HepG2 (cell line): ENCODE results near the gene PRXL2B.

Source experiments
- CTCF ChIP-seq: sonication (generic); formaldehyde crosslinking; IDR thresholded peaks from 2 replicates; pipeline ENCODE4 v1.5.0; 2020; ENCODE audit warnings: mild to moderate bottlenecking, missing genetic modification reagents, moderate library complexity
- JUNB ChIP-seq: sonication (generic); formaldehyde crosslinking; IDR thresholded peaks from 2 replicates; pipeline ENCODE4 v1.8.0; 2022; ENCODE audit warnings: missing genetic modification reagents, mild to moderate bottlenecking, borderline replicate concordance
- PCBP1 ChIP-seq: fragments of 200-400 bp; formaldehyde crosslinking; IDR thresholded peaks from 2 replicates; pipeline ENCODE4 v1.6.1; 2017; ENCODE audit warnings: mild to moderate bottlenecking, low read depth, low read length, borderline replicate concordance
- RARG ChIP-seq: sonication (generic); formaldehyde crosslinking; IDR thresholded peaks from 2 replicates; pipeline ENCODE4 v1.4.0; 2020; ENCODE audit warnings: low read depth, mild to moderate bottlenecking, missing genetic modification reagents
- TEAD2 ChIP-seq: sonication (generic); formaldehyde crosslinking; IDR thresholded peaks from 2 replicates; pipeline ENCODE4 v1.9.0; 2021; ENCODE audit warnings: missing genetic modification reagents
- TGIF2 ChIP-seq: IDR thresholded peaks from 2 replicates; pipeline ENCODE4 v1.6.1; 2016; ENCODE audit warnings: control low read depth, missing compliant biosample characterization
- ZBTB21 ChIP-seq: sonication (generic); formaldehyde crosslinking; IDR thresholded peaks from 2 replicates; pipeline ENCODE4 v1.4.0; 2020; ENCODE audit warnings: missing genetic modification reagents
- ZNF546 ChIP-seq: sonication (generic); formaldehyde crosslinking; conservative IDR thresholded peaks from 2 replicates; pipeline ENCODE4 v1.8.1; 2023; ENCODE audit warnings: mild to moderate bottlenecking, missing genetic modification reagents
- ZNF549 ChIP-seq: sonication (generic); formaldehyde crosslinking; IDR thresholded peaks from 2 replicates; pipeline ENCODE4 v1.5.0; 2020; ENCODE audit warnings: missing genetic modification reagents
- ZZZ3 ChIP-seq: sonication (generic); formaldehyde crosslinking; IDR thresholded peaks from 2 replicates; pipeline ENCODE4 v1.4.0; 2020; ENCODE audit warnings: missing genetic modification reagents, mild to moderate bottlenecking, borderline replicate concordance
- TF ChIP-seq, protein P1 (sequence below): sonication (generic); formaldehyde crosslinking; IDR thresholded peaks from 2 replicates; pipeline ENCODE4 v1.9.0; 2021; ENCODE audit warnings: missing genetic modification reagents, borderline replicate concordance

DNA sequence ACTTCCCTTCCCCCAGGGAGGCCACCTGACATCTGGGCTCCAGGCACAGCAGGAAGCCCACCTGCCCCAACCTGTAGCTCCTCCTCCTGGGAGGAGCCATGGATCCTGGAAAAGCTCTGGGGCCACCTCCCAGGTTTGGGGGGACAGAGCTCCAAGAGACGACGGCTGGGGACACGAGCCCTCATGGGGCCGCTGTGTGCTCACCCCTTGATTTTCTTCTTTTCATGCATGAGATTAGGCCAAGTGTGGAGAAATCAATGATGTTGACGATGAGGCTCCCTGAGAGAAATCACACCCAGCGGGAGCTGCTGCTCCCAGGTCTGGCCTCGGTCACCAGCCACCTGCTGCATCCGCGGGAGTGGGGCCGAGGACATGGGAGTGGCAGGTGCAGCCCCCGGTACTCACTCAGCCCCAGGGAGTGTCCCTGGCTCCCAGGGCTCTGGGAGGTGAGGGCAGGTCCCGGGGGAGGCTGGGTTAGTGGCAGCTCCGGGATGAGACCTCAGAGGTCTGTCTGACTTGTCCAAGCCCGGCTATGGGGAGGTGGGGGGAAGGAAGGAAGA, 21.7 kb upstream of the PRXL2B start:
- no peak for TF ChIP-seq CTCF (CRISPR knock-in tag)
- TF ChIP-seq, protein P1, sequence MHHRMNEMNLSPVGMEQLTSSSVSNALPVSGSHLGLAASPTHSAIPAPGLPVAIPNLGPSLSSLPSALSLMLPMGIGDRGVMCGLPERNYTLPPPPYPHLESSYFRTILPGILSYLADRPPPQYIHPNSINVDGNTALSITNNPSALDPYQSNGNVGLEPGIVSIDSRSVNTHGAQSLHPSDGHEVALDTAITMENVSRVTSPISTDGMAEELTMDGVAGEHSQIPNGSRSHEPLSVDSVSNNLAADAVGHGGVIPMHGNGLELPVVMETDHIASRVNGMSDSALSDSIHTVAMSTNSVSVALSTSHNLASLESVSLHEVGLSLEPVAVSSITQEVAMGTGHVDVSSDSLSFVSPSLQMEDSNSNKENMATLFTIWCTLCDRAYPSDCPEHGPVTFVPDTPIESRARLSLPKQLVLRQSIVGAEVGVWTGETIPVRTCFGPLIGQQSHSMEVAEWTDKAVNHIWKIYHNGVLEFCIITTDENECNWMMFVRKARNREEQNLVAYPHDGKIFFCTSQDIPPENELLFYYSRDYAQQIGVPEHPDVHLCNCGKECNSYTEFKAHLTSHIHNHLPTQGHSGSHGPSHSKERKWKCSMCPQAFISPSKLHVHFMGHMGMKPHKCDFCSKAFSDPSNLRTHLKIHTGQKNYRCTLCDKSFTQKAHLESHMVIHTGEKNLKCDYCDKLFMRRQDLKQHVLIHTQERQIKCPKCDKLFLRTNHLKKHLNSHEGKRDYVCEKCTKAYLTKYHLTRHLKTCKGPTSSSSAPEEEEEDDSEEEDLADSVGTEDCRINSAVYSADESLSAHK (CRISPR knock-in tag) = no peak
- TF ChIP-seq JUNB = no peak
- no peak for TF ChIP-seq ZZZ3 (CRISPR knock-in tag)
- no peak for TF ChIP-seq TGIF2 (CRISPR knock-in tag)
- TF ChIP-seq ZNF546 (CRISPR knock-in tag) = no peak
- TF ChIP-seq RARG (CRISPR knock-in tag) = no peak
- TF ChIP-seq ZBTB21 (CRISPR knock-in tag) = no peak
- TF ChIP-seq ZNF549 = no peak
- no peak for TF ChIP-seq TEAD2 (CRISPR knock-in tag)
- TF ChIP-seq PCBP1 = no peak
